ENCODE data around the gene C19orf33.
A peak's percentile ranks its signal among the peaks of the same experiment; 100 is the strongest.

The C19orf33 gene

DNA sequence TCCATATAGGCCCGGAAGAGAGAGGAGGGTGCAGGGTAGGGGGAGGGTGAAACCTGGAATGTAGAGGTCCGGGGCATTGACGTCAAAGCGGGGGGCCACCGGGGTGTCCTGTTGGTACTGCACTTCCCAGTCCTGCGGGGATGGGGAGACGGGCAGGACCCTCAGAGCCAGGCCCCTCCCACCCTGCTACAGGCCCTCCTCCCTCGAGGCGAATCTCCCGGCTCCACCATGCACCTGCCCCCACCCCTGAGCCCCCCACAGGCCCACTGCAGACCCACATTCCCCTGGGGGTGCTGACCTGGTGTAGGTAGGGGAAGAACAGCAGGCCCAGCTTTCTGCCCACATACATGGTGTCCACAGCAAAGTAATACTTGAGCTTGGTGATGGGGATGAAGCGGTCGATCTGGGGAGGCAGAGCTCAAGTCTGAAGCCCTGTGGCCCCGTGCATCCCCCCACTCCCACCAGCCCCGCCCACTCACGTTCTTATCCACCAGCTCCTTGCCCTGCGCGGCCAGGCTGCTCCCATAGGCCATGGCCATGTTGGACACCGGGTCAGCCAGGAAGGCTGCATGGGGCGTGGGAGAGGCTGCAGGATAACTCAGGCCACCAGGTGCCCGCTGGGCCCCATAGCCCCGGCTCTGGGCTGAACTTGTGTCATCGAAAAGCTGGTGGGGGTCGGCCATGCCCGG is 5.0 kb downstream of the C19orf33 start:
- Mint-ChIP-seq H3K36me3 (ENCODE audit: low read depth) (peaks cover 20% of the 10 kb centered on the region), H3K27me3 (ENCODE audit: low read depth) (no peaks in the 10 kb centered on the region), H3K27ac (no peak overlapping the region), H3K4me1 (ENCODE audit: low read depth) (peaks cover 14% of the 10 kb centered on the region), H3K4me3 (no peak overlapping the region), H3K9me3 (no peaks in the 10 kb centered on the region)
- DNase-seq (ENCODE audit: low spot score) = no peak

DNA sequence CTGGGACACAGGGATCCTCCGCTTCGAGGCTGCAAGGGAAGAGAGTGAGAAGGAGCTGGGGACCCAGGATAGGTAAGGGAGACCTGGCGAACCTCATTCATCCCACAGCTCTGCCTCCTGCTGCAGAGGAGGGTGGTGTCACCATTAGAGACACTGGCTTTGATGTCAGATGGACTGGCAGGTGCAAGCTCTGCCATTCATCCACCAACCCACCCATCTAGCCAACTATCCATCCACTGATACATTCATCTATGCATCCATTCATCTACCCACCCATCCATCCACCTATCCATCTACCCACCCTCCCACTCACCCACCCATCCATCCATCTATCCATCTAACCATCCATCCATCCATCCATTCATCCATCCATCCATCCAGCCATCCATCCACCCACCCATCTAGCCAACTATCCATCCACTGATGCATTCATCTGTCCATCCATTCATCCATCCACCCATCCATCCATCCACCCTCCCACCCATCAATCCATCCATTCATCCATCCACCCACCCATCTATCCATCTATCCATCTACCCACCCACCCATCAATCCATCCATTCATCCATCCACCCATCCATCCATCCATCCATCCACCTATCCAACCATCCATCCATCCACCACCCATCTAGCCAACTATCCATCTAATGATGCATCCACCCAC is 5.7 kb downstream of the C19orf33 start:
- H3K4me1 Mint-ChIP-seq (ENCODE audit: low read depth) = peaks cover 14% of the 10 kb centered on the region
- peaks cover 20% of the 10 kb centered on the region for H3K36me3 Mint-ChIP-seq (ENCODE audit: low read depth)

DNA sequence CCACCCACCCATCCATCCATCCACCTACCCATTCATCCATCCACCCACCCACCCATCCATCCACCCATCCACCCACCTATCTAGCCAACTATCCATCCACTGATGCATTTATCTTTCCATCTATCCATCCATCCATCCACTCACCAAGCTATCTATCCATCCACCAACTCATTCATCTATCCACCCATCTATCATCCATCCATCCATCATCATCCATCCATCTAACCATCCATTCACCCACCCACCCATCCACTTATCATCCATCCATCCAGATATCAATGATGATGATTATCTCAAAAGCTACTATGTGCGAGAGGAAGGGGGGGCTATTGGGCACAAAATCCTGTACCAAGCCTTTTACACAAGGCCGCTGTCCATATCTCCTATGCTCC is 6.2 kb downstream of the C19orf33 start:
- H3K4me3 Mint-ChIP-seq = no peak overlapping the region
- H3K27me3 Mint-ChIP-seq (ENCODE audit: low read depth) = no peaks in the 10 kb centered on the region
- H3K9me3 Mint-ChIP-seq = no peaks in the 10 kb centered on the region
- no peak overlapping the region for H3K27ac Mint-ChIP-seq
- peaks cover 16% of the 10 kb centered on the region for H3K4me1 Mint-ChIP-seq (ENCODE audit: low read depth)
- H3K36me3 Mint-ChIP-seq (ENCODE audit: low read depth) = peaks cover 22% of the 10 kb centered on the region
- no peak for DNase-seq (ENCODE audit: low spot score)

More for the DNA sequence above, 5.7 kb downstream of the C19orf33 start:
- Mint-ChIP-seq H3K27ac (no peak overlapping the region), H3K9me3 (no peaks in the 10 kb centered on the region), H3K27me3 (ENCODE audit: low read depth) (no peaks in the 10 kb centered on the region), H3K4me3 (no peak overlapping the region)
- DNase-seq (ENCODE audit: low spot score) = no peak

GRCh38 chr19:38310986-38311385 is 6.9 kb downstream of the C19orf33 start:
- Mint-ChIP-seq H3K9me3 (no peaks in the 10 kb centered on the region), H3K27me3 (ENCODE audit: low read depth) (no peaks in the 10 kb centered on the region), H3K36me3 (ENCODE audit: low read depth) (peaks cover 22% of the 10 kb centered on the region), H3K4me1 (ENCODE audit: low read depth) (peaks cover 16% of the 10 kb centered on the region), H3K4me3 (no peak overlapping the region), H3K27ac (no peak overlapping the region)
- DNase-seq (ENCODE audit: low spot score) = no peak

- H3K36me3 Mint-ChIP-seq (ENCODE audit: low read depth) = peaks cover 5% of the 10 kb centered on the region
- DNase-seq (ENCODE audit: low spot score) = peak; percentile 97
- H3K4me1 Mint-ChIP-seq (ENCODE audit: low read depth) = peaks cover 40% of the 10 kb centered on the region
These were observed 11.8 kb downstream of the C19orf33 start, which contains the start of gene YIF1B for GRCh38 chr19:38315657-38316476. Gene YIF1B, minus strand, starts transcription at chr19:38315947. Its CDS starts 30 bp downstream, at chr19:38315917.

DNA sequence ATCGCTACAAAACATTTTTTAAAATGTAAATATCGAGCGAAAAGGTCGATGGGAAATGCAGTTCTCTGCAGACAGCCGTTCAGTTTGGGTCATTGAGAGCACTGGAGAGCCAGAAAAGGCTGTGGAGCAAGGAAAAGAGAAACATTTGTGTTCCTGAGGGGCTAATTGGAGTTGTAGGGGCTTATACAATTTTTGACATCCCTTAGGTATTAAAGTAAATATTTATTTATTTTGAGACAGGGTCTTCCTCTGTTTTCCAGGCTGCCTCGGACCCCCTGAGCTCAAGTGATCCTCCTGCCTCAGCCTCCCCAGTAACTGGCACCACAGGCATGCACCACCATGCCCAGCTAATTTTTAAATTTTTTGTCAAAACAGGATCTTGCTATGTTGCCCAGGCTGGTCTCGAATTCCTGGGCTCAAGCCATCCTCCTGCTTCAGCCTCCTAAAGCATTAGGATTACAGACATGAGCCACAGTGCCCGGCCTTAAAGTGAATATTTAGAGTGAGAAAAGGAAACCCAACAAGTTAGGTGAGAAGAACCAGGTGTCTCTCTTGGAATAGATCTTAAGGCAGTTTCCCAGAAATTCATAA is 12.5 kb downstream of the C19orf33 start:
- Mint-ChIP-seq H3K9me3 (no peaks in the 10 kb centered on the region), H3K4me1 (ENCODE audit: low read depth) (peaks cover 47% of the 10 kb centered on the region), H3K4me3 (peak overlapping the region; percentile 88), H3K36me3 (ENCODE audit: low read depth) (peaks cover 8% of the 10 kb centered on the region), H3K27me3 (ENCODE audit: low read depth) (no peaks in the 10 kb centered on the region), H3K27ac (peak overlapping the region; percentile 91)
- DNase-seq (ENCODE audit: low spot score) = no peak

More at GRCh38 chr19:38315657-38316476, 11.8 kb downstream of the C19orf33 start, which contains the start of gene YIF1B:
- H3K4me3 Mint-ChIP-seq = peak within 1 kb of the TSS; percentile 88
- no peaks in the 10 kb centered on the region for H3K9me3 Mint-ChIP-seq
- peak within 1 kb of the TSS; percentile 91 for H3K27ac Mint-ChIP-seq
- H3K27me3 Mint-ChIP-seq (ENCODE audit: low read depth) = no peaks in the 10 kb centered on the region

DNA sequence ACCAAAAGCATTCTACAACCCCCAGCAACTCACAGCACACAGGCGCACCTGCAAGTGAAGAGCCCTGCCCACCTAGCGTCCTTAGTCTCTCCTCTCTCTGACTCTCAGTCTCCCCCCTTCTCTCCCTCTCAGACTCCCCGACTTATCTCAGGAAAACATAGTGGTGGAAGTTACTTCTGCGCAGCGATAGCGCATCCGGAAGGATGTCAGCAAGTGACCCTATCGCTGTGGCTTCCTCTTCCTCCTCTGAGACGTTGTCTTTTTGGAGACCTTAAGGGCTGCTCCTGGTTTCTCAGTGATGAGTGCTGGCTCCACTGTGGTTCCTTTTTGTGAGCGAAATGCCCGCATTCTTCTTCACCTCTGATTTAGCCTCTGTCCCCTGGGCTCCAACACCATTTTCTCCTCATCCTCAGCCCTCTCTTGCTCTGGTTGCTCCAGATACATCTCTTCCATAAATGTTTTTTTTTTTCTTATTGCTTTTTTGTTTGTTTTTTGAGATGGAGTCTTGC is 13.1 kb downstream of the C19orf33 start:
- peak overlapping the region; percentile 88 for H3K4me3 Mint-ChIP-seq
- peaks cover 52% of the 10 kb centered on the region for H3K4me1 Mint-ChIP-seq (ENCODE audit: low read depth)
- peaks cover 11% of the 10 kb centered on the region for H3K36me3 Mint-ChIP-seq (ENCODE audit: low read depth)
- peak overlapping the region; percentile 91 for H3K27ac Mint-ChIP-seq
- peak; percentile 34 for DNase-seq (ENCODE audit: low spot score)
- H3K27me3 Mint-ChIP-seq (ENCODE audit: low read depth) = no peaks in the 10 kb centered on the region
- no peaks in the 10 kb centered on the region for H3K9me3 Mint-ChIP-seq

GRCh38 chr19:38318660-38319059 is 14.6 kb downstream of the C19orf33 start:
- no peak for DNase-seq (ENCODE audit: low spot score)
- no peaks in the 10 kb centered on the region for H3K9me3 Mint-ChIP-seq
- peak overlapping the region; percentile 49 for H3K27ac Mint-ChIP-seq
- H3K36me3 Mint-ChIP-seq (ENCODE audit: low read depth) = peaks cover 15% of the 10 kb centered on the region
- no peaks in the 10 kb centered on the region for H3K27me3 Mint-ChIP-seq (ENCODE audit: low read depth)
- peak overlapping the region; percentile 86 for H3K4me3 Mint-ChIP-seq
- H3K4me1 Mint-ChIP-seq (ENCODE audit: low read depth) = peaks cover 44% of the 10 kb centered on the region

DNA sequence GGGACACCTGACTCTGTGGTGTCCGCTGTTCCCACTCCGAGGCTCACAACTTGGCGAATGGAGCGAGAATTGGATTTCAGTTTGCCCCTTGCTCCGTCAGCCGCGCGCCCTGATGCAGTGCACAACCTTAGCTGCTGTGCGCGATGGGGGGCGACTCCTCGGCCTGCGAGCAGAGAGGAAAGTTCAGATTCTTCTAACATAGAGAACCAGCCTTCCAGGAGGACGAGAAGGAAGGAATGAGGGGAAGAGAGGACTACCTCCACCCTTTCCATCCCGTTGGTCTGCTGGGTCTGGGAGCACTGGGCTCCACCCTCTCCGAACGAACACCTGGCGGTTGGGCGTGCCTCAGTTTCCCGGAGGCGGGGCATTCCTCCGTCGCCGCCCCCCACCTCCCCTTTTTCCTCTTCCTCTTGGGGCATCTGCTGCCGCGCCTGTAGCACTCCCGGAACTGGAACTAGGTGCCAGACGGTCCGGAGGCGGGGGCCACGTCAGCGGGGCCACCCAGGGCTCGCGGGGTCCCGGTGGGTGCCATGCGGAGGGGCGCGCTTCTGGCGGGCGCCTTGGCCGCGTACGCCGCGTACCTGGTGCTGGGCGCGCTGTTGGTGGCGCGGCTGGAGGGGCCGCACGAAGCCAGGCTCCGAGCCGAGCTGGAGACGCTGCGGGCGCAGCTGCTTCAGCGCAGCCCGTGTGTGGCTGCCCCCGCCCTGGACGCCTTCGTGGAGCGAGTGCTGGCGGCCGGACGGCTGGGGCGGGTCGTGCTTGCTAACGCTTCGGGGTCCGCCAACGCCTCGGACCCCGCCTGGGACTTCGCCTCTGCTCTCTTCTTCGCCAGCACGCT is 15.6 kb downstream of the C19orf33 start, which contains the start of gene KCNK6:
TSS of gene KCNK6 (plus strand) at position 425 of the 838 bp plus-strand sequence. CDS start at position 531, 106 bp downstream.
- H3K9me3 Mint-ChIP-seq = no peaks in the 10 kb centered on the region
- peaks cover 42% of the 10 kb centered on the region for H3K4me1 Mint-ChIP-seq (ENCODE audit: low read depth)
- peak within 1 kb of the TSS; percentile 55 for H3K27ac Mint-ChIP-seq
- peak; percentile 64 for DNase-seq (ENCODE audit: low spot score)
- H3K4me3 Mint-ChIP-seq = peak within 1 kb of the TSS; percentile 90
- H3K36me3 Mint-ChIP-seq (ENCODE audit: low read depth) = peaks cover 16% of the 10 kb centered on the region
- H3K27me3 Mint-ChIP-seq (ENCODE audit: low read depth) = no peaks in the 10 kb centered on the region

- Mint-ChIP-seq H3K4me1 (ENCODE audit: low read depth) (peaks cover 40% of the 10 kb centered on the region), H3K4me3 (peak overlapping the region; percentile 90), H3K27me3 (ENCODE audit: low read depth) (no peaks in the 10 kb centered on the region), H3K9me3 (no peaks in the 10 kb centered on the region), H3K36me3 (ENCODE audit: low read depth) (peaks cover 20% of the 10 kb centered on the region), H3K27ac (peak overlapping the region; percentile 26)
- DNase-seq (ENCODE audit: low spot score) = no peak
These were observed 16.9 kb downstream of the C19orf33 start for GRCh38 chr19:38320969-38321339.

DNA sequence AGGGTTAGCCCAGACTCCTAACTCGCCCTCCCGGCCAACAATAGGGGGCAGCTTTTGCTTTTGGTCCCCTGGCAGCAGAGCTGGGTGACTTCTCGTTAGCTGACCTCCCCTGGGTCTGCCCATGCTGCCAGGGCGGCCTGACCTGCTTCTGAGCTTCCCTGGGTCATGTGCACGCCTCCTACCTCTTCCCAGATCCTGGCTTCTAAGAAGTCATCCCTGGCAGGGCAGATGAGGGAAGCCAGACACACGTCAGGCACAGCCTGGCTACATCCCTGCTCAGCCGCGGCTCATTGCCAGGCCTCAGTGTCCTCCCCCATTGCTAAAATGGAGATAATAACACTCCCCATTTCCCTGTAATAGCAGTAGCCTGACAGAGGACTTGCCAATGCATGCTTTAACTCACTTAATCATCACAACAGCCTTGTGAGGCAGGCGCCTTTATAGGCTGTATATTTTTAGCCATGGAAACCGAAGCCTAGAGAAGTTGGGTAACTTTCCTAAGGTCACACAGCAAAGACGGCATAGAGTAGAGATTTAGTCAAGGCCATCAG is 17.7 kb downstream of the C19orf33 start:
- peaks cover 36% of the 10 kb centered on the region for H3K4me1 Mint-ChIP-seq (ENCODE audit: low read depth)
- peak overlapping the region; percentile 90 for H3K4me3 Mint-ChIP-seq
- H3K27me3 Mint-ChIP-seq (ENCODE audit: low read depth) = no peaks in the 10 kb centered on the region
- H3K36me3 Mint-ChIP-seq (ENCODE audit: low read depth) = peaks cover 22% of the 10 kb centered on the region
- H3K9me3 Mint-ChIP-seq = no peaks in the 10 kb centered on the region
- peak overlapping the region; percentile 26 for H3K27ac Mint-ChIP-seq
- DNase-seq (ENCODE audit: low spot score) = no peak

GRCh38 chr19:38323291-38323690 is 19.2 kb downstream of the C19orf33 start:
- peaks cover 29% of the 10 kb centered on the region for H3K4me1 Mint-ChIP-seq (ENCODE audit: low read depth)
- H3K27ac Mint-ChIP-seq = no peak overlapping the region
- H3K4me3 Mint-ChIP-seq = no peak overlapping the region
- H3K27me3 Mint-ChIP-seq (ENCODE audit: low read depth) = no peaks in the 10 kb centered on the region
- no peak for DNase-seq (ENCODE audit: low spot score)
- H3K36me3 Mint-ChIP-seq (ENCODE audit: low read depth) = peaks cover 35% of the 10 kb centered on the region
- H3K9me3 Mint-ChIP-seq = no peaks in the 10 kb centered on the region

All from T-helper 2 cell treated with Interferon-gamma antibody and Interleukin-4, amounts not matched to agents 5 μg/mL and 100 μg/mL, for 36 hours (primary cell).